Endothelial cell of umbilical vein (primary cell): ENCODE data around the gene CMTM2.

Source experiments
- CTCF ChIP-seq, 2 donors: IDR thresholded peaks; 1 replicate in 1 of 2; 2 replicates in 1 of 2; pipeline ENCODE4 v1.5.1; 2011; ENCODE audit warnings: low read length in 2 of 2, mild to moderate bottlenecking in 2 of 2, moderate library complexity in 2 of 2, control low read depth in 1 of 2, inconsistent platforms in 1 of 2, low read depth in 1 of 2; ENCODE audit not compliant: insufficient read depth in 1 of 2; ENCODE audit errors: extremely low read depth in 1 of 2
- POLR2A ChIP-seq: IDR thresholded peaks from 2 replicates; pipeline ENCODE4 v1.6.1; 2012; ENCODE audit warnings: low read depth, mild to moderate bottlenecking, control low read depth, low read length
- POLR2AphosphoS5 ChIP-seq: IDR thresholded peaks from 2 replicates; pipeline ENCODE4 v1.6.1; 2012; ENCODE audit warnings: low read depth, mild to moderate bottlenecking, control low read depth, low read length, moderate library complexity; ENCODE audit not compliant: insufficient read depth

GRCh38 chr16:66539623-66540469 is 39.4 kb upstream of the CMTM2 start:
- TF ChIP-seq CTCF (IDR thresholded peaks at IDR 0.05; ENCODE audit: extremely low read depth in 1 of 2, insufficient read depth in 1 of 2, low read depth in 1 of 2, low read length in 2 of 2) (no peak), POLR2A (no peak), POLR2AphosphoS5 (no peak)
